LNCAP (cell line): ENCODE data around the gene MSMB.

Experiments
- CTCF ChIP-seq: fragments of 450-650 bp; IDR thresholded peaks from 2 replicates; pipeline ENCODE4 v1.5.1; 2017; ENCODE audit warnings: mild to moderate bottlenecking

MSMB gene

DNA sequence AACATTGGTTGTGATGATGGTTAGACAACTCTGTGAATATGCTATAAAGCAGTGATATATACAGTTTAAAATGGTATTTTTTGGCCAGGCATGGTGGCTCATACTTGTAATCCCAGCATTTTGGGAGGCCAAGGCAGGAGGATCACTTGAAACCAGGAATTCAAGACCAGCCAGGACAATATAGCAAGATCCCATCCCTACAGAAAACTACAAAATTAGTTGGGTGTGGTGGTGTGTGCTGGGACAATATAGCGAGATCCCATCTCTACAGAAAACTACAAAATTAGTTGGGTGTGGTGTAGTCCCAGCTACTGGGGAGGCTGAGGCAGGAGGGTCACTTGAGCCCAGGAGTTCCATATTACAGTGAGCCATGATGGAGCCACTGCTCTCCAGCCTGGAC is 27.5 kb upstream of the MSMB start:
- TF ChIP-seq CTCF, result no peak

GRCh38 chr10:46070749-46071148 is 24.7 kb upstream of the MSMB start:
- no peak for TF ChIP-seq CTCF

GRCh38 chr10:46069771-46070463 is 23.8 kb upstream of the MSMB start:
- TF ChIP-seq CTCF, result no peak

DNA sequence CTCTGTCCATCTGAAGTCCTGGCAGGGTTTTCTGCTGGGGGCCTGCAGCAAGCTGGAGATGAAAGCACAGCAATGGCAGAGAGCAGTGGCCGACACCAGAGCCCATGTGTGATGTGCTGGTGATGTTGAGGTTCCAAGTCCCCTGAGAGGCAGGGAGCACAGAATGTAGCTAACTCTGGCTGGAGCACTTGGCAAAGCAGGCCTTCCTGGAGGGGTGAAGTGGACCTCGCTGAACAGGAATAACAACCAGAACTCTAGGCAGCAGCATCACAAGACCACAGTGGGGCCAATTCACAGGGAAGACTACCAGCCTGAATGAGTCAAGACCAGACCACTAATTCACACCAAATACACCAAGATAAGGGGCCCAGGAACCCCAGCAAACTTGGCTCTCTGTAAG is 22.8 kb upstream of the MSMB start:
- TF ChIP-seq CTCF, result no peak

DNA sequence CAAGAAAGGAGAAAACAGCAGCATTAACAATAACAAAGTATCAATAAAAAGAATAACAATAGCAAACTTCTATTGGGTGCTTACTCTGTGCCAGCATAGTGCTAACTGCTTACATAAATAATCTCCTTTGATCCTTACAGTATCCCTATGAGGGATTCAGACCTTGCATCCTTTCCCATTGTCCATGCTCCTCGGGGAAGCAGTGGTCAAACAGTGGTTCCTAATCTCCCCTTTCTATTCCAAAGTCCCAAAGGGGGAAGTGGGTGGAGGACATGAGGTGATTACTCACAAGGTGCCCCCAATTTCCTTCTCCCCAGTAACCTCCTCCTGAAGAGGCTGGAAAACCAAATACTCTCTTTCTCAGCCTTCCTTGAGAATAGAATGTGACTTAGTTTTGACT is 22.0 kb upstream of the MSMB start:
- TF ChIP-seq CTCF, result no peak

DNA sequence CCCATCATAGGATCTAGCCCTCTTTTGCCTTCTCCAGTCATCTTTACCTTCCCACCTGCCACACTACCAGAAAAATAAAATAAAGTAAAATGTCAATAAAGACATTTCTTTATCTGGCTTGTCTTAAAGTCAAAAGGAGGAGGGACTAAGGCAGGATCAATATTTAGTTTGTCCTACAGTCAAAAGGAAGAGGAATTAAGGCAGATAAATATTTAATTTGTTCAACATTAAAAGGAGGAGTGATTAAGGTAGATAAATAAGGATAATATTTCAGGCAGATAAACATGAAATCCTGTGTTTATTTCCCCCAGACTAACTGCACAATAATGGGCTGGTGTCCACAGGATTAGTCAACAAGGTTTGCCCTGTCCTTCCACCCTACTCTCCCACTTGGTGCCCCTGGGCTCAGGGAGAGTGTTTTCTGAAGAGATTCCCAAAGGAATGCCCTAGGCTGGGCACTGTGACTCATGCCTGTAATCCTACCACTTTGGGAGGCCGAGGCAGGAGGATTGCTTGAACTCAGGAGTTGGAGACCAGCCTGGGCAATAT is 18.3 kb upstream of the MSMB start:
- TF ChIP-seq CTCF, result no peak

- no peak for TF ChIP-seq CTCF
These were observed 16.8 kb upstream of the MSMB start for GRCh38 chr10:46062723-46063428.
